ENCODE data around the gene BRD9. TPM values are rescaled to one million over a fixed set of nuclear protein-coding genes. Genes with fewer than 3 reads are reported as not detected.

Gene BRD9
- total RNA-seq, 1 experiment from 2014 or later: 55.6 TPM

- TF ChIP-seq, protein P1, sequence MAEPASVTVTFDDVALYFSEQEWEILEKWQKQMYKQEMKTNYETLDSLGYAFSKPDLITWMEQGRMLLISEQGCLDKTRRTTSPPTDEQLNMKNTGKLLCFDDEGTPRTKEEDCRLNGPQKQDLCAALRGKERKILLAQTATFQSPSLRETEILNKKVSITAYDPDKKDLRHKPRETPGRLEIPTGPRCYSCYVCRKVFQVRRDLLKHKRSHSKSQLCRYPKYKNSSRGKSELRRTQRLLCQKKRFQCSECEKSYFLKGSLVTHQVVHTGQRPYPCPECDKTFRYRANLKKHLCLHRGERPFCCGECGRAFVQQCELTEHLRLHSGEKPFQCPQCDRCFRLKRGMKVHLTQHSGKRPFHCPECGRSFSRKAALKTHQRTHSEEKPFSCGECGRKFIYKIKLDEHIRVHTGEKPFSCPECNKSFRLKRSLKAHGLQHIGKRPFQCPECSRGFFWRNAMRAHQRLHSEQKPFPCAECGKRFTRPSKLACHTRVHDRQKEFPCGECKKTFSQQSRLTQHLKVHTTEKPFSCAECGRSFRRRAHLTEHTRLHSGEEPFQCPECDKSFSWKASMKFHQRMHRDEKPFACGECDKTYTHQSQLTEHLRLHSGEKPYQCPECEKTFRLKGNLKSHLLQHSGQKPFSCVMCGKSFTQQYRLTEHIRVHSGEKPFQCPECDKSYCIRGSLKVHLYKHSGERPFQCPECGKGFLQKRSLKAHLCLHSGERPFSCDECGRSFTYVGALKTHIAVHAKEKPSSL (CRISPR knock-in tag; conservative IDR thresholded peaks at IDR 0.05): no peak
- TF ChIP-seq TEAD1 (CRISPR knock-in tag; IDR thresholded peaks at IDR 0.05) (no peak), MLX (CRISPR knock-in tag; IDR thresholded peaks at IDR 0.05) (no peak), JAZF1 (CRISPR knock-in tag; IDR thresholded peaks at IDR 0.05) (no peak), CREM (CRISPR knock-in tag; IDR thresholded peaks at IDR 0.05) (no peak), OVOL2 (CRISPR knock-in tag; IDR thresholded peaks at IDR 0.05; ENCODE audit: borderline replicate concordance) (no peak), NR2C2 (CRISPR knock-in tag; IDR thresholded peaks at IDR 0.05) (no peak), AFF4 (CRISPR knock-in tag; IDR thresholded peaks at IDR 0.05; ENCODE audit: borderline replicate concordance) (no peak), RORB (CRISPR knock-in tag; IDR thresholded peaks at IDR 0.05) (no peak), NR3C1 (CRISPR knock-in tag; conservative IDR thresholded peaks at IDR 0.05; ENCODE audit: low read depth) (no peak)
- TF ChIP-seq, protein P2, sequence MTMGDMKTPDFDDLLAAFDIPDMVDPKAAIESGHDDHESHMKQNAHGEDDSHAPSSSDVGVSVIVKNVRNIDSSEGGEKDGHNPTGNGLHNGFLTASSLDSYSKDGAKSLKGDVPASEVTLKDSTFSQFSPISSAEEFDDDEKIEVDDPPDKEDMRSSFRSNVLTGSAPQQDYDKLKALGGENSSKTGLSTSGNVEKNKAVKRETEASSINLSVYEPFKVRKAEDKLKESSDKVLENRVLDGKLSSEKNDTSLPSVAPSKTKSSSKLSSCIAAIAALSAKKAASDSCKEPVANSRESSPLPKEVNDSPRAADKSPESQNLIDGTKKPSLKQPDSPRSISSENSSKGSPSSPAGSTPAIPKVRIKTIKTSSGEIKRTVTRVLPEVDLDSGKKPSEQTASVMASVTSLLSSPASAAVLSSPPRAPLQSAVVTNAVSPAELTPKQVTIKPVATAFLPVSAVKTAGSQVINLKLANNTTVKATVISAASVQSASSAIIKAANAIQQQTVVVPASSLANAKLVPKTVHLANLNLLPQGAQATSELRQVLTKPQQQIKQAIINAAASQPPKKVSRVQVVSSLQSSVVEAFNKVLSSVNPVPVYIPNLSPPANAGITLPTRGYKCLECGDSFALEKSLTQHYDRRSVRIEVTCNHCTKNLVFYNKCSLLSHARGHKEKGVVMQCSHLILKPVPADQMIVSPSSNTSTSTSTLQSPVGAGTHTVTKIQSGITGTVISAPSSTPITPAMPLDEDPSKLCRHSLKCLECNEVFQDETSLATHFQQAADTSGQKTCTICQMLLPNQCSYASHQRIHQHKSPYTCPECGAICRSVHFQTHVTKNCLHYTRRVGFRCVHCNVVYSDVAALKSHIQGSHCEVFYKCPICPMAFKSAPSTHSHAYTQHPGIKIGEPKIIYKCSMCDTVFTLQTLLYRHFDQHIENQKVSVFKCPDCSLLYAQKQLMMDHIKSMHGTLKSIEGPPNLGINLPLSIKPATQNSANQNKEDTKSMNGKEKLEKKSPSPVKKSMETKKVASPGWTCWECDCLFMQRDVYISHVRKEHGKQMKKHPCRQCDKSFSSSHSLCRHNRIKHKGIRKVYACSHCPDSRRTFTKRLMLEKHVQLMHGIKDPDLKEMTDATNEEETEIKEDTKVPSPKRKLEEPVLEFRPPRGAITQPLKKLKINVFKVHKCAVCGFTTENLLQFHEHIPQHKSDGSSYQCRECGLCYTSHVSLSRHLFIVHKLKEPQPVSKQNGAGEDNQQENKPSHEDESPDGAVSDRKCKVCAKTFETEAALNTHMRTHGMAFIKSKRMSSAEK (CRISPR knock-in tag; IDR thresholded peaks at IDR 0.05; ENCODE audit: borderline replicate concordance): no peak
- TF ChIP-seq, protein P3, sequence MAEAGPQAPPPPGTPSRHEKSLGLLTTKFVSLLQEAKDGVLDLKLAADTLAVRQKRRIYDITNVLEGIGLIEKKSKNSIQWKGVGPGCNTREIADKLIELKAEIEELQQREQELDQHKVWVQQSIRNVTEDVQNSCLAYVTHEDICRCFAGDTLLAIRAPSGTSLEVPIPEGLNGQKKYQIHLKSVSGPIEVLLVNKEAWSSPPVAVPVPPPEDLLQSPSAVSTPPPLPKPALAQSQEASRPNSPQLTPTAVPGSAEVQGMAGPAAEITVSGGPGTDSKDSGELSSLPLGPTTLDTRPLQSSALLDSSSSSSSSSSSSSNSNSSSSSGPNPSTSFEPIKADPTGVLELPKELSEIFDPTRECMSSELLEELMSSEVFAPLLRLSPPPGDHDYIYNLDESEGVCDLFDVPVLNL (CRISPR knock-in tag; IDR thresholded peaks at IDR 0.05; ENCODE audit: borderline replicate concordance, low read depth): no peak
Observed at GRCh38 chr5:863244-863805, 29.3 kb downstream of the BRD9 start (continued).

Measured in WTC11 (cell line).